ENCODE results near the gene SPRYD3. TPM values are rescaled to one million over a fixed set of nuclear protein-coding genes. Genes with fewer than 3 reads are reported as not detected.

The SPRYD3 gene
- total RNA-seq, 1 donor from 2014 or later = 50.4 TPM

DNA sequence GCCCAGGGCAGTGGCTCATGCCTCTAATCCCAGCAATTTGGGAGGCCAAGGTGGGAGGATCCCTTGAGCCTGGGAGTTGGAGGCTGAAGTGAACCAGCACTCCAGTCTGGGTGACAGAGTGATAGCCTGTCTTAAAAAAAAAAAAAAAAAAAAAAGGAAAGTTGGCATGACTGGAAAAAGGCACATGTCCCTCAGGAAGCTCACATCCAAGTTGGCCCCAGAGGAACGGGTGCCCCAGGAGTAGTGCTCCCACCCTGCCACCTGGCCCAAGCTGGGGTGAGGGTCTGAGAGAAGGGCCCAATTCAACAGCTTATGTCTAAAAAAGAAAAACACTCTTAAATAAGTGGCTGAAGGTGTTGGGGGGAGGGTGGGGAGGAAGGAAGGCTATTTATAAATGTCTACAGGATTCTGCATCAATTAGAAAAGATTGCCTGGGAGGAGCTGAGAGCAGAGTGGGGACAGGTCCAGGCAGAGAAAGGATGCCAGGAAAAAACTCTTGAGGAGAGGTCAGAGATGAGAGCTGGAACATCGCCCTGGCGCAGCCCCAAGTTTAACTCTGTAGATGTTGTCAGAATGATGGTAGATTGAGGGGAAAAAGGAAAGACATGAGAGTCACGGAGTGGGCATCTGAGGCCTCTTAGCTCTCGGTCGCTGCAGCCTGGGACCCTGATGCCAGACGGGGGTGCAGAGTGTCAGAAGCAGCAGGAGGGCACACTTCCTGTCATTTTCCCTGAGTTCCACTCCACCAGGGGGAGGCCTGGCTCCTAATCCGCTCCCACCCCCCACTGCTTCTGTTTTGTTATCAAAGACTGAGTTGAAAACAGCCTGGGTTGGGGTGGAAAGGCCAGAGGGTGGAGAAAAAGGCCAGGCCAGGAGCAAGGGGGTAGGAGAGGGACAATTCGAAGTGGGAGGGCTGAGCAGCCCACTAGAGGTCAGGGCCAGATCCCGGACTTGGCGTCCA, 7.3 kb downstream of the SPRYD3 start:
- intact Hi-C loops (cut with DNase I) = no loop called here
- Histone ChIP-seq H3K9me3 (no peaks in the 10 kb centered on the region), H3K4me1 (peaks cover 41% of the 10 kb centered on the region), H3K27me3 (no peaks in the 10 kb centered on the region), H3K27ac (peak overlapping the region; percentile 74), H3K4me3 (no peak overlapping the region), H3K36me3 (peaks cover 37% of the 10 kb centered on the region)
- DNase-seq (peak; percentile 69), ATAC-seq (no peak)
- peak; percentile 7 for TF ChIP-seq CTCF (IDR thresholded peaks at IDR 0.05)

GRCh38 chr12:53070877-53071492, 8.2 kb downstream of the SPRYD3 start:
- no peak overlapping the region for H3K4me3 ChIP-seq
- H3K27ac ChIP-seq = no peak overlapping the region
- peaks cover 46% of the 10 kb centered on the region for H3K4me1 ChIP-seq
- DNase-seq (peak; percentile 59), ATAC-seq (no peak)
- H3K36me3 ChIP-seq = peaks cover 28% of the 10 kb centered on the region
- intact Hi-C loops (cut with DNase I) = no loop called here
- TF ChIP-seq CTCF (IDR thresholded peaks at IDR 0.05) = no peak
- H3K27me3 ChIP-seq = no peaks in the 10 kb centered on the region
- H3K9me3 ChIP-seq = no peaks in the 10 kb centered on the region

DNA sequence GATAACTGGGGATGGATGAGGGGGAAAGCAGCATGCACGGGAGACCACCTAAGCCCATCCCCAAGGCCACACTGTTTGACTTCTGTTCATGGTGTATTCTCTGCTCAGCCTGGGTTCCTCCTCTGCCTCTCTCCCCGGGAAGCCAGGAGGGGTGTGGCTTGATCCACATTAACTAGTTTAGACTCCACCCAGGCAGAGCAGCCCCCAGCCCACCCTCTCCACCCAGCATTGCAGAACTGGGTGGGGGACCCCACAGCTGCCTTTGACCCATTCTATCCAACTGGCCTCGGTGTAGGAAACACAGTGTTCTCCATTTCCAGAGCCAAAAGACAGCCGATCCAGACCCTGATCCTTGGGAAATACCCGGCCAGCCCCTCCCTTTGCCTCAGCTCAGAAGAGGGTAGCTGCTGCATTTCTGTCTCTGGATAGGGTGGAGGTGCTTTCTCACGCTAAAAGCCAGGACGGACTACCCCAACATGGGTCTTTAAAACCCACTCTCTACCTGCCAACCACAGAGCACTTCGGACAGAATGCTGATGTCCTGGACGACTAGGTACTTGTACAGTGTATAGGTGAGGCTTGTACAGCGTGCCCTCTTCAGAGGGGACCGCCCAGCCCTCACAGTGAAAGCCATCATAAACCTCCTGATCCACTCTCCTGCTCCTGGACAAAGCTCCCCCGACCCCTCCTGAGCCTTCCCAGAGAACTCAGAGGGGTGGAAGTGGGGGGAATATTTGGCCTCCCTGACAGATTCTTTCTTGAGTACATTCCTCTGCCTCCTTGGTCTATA, 9.4 kb downstream of the SPRYD3 start:
- H3K9me3 ChIP-seq = no peaks in the 10 kb centered on the region
- H3K36me3 ChIP-seq = peaks cover 25% of the 10 kb centered on the region
- no peak for TF ChIP-seq CTCF (IDR thresholded peaks at IDR 0.05)
- H3K27me3 ChIP-seq = no peaks in the 10 kb centered on the region
- DNase-seq (peak; percentile 52), ATAC-seq (no peak)
- intact Hi-C loops (cut with DNase I) = loop anchor here (5.0 kb wide), 1 partner anchor 32 kb away; the partner anchor contains the start of gene SOAT2
- H3K4me3 ChIP-seq = no peak overlapping the region
- H3K4me1 ChIP-seq = peaks cover 46% of the 10 kb centered on the region
- H3K27ac ChIP-seq = no peak overlapping the region

DNA sequence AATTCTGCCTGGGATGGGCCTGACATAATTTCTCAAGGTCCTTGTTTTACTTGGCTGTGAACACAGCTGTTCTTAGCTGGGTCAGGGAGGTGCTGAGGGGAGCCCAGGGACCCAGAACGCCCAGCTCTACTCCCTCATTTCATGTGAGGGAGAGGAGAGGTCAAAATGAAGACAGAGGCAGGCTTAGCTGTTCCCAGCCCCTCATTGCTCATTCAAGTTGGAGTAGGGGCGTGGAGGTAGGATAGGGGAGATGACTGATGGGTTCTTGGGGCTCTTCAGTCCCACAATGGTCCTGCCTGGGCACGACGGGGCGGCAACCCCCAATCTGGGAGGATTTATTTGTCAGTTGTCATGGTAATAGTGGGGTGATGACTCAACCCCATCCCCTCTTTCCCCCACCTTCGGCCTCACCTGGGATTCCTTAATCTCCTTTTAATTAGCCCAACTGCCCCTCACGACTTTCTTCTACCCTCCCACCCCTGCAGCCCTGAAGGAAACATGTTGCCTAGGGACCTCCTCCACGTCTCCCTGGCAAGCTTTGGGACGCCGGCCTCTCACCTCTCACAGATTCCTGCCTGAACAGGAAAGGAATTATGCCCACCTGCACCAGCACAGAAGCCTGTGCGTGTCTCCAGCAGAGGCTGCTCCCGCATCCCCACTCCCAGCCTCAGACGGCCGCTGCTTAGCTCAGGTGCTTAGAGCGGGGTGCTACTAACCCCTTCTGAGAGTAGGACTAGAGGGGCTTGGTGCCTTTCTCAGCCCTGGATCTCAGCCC, 10.2 kb downstream of the SPRYD3 start:
- no peaks in the 10 kb centered on the region for H3K27me3 ChIP-seq
- peaks cover 43% of the 10 kb centered on the region for H3K4me1 ChIP-seq
- no peak for ATAC-seq
- intact Hi-C loops (cut with DNase I) = loop anchor here (5.0 kb wide), 1 partner anchor 33 kb away; the partner anchor contains the start of gene SOAT2
- no peak overlapping the region for H3K27ac ChIP-seq
- H3K9me3 ChIP-seq = no peaks in the 10 kb centered on the region
- no peak overlapping the region for H3K4me3 ChIP-seq
- no peak for TF ChIP-seq CTCF (IDR thresholded peaks at IDR 0.05)
- DNase-seq = peak; percentile 51
- H3K36me3 ChIP-seq = peaks cover 23% of the 10 kb centered on the region

All from upper lobe of right lung (tissue), 1 donor.